ENCODE data around the gene ADGRB2.
A peak's percentile ranks its signal among the peaks of the same experiment; 100 is the strongest.

The ADGRB2 gene

GRCh38 chr1:31702836-31703404 lies 61.2 kb downstream of the ADGRB2 start:
- peak; percentile 39 for DNase-seq (ENCODE audit: low spot score)

- DNase-seq (ENCODE audit: low spot score) = peak; percentile 92
Measured at GRCh38 chr1:31701091-31701736, 62.9 kb downstream of the ADGRB2 start.

GRCh38 chr1:31700468-31701090 lies 63.6 kb downstream of the ADGRB2 start:
- DNase-seq (ENCODE audit: low spot score) = no peak

- DNase-seq (ENCODE audit: low spot score) = no peak
Measured at GRCh38 chr1:31699341-31699891, 64.7 kb downstream of the ADGRB2 start.

- DNase-seq (ENCODE audit: low spot score) = no peak
Measured at GRCh38 chr1:31697369-31697984, 66.7 kb downstream of the ADGRB2 start.

- no peak for DNase-seq (ENCODE audit: low spot score)
Measured at GRCh38 chr1:31696242-31696641, 67.9 kb downstream of the ADGRB2 start.

- DNase-seq (ENCODE audit: low spot score) = no peak
Measured at GRCh38 chr1:31695327-31695726, 68.8 kb downstream of the ADGRB2 start.

- no peak for DNase-seq (ENCODE audit: low spot score)
Measured at GRCh38 chr1:31694964-31695313, 69.2 kb downstream of the ADGRB2 start.

GRCh38 chr1:31694069-31694963 lies 69.8 kb downstream of the ADGRB2 start:
- DNase-seq (ENCODE audit: low spot score) = no peak

- DNase-seq (ENCODE audit: low spot score) = no peak
Measured at GRCh38 chr1:31693231-31693630, 70.9 kb downstream of the ADGRB2 start.

GRCh38 chr1:31691951-31692350 lies 72.2 kb downstream of the ADGRB2 start:
- DNase-seq (ENCODE audit: low spot score) = no peak

- no peak for DNase-seq (ENCODE audit: low spot score)
Measured at GRCh38 chr1:31691446-31691845, 72.7 kb downstream of the ADGRB2 start.

GRCh38 chr1:31690921-31691320 lies 73.2 kb downstream of the ADGRB2 start:
- no peak for DNase-seq (ENCODE audit: low spot score)

GRCh38 chr1:31689854-31690253 lies 74.3 kb downstream of the ADGRB2 start:
- peak; percentile 93 for DNase-seq (ENCODE audit: low spot score)

GRCh38 chr1:31689379-31689778 lies 74.8 kb downstream of the ADGRB2 start:
- no peak for DNase-seq (ENCODE audit: low spot score)

GRCh38 chr1:31688233-31688918 lies 75.8 kb downstream of the ADGRB2 start:
- DNase-seq (ENCODE audit: low spot score) = no peak

- no peak for DNase-seq (ENCODE audit: low spot score)
Measured at GRCh38 chr1:31687601-31688000, 76.5 kb downstream of the ADGRB2 start.

- DNase-seq (ENCODE audit: low spot score) = no peak
Measured at GRCh38 chr1:31685795-31686194, 78.3 kb downstream of the ADGRB2 start.

- no peak for DNase-seq (ENCODE audit: low spot score)
Measured at GRCh38 chr1:31683997-31684396, 80.1 kb downstream of the ADGRB2 start.

GRCh38 chr1:31681415-31681814 lies 82.7 kb downstream of the ADGRB2 start:
- no peak for DNase-seq (ENCODE audit: low spot score)

GRCh38 chr1:31679676-31680230 lies 84.4 kb downstream of the ADGRB2 start:
- DNase-seq (ENCODE audit: low spot score) = no peak
